ENCODE results near the gene ZNF318. TPM values are rescaled to one million over a fixed set of nuclear protein-coding genes. Genes with fewer than 3 reads are reported as not detected.

ZNF318 gene
- total and polyA plus RNA-seq, 2 donors (not counting 1 experiment from before 2014, with no cell fraction given) = 79.7 to 91.8 TPM

- ATAC-seq (ENCODE audit: low read depth) = no peak
- Histone ChIP-seq H3K79me2 (ENCODE audit: control insufficient read depth, insufficient read depth, low read length) (no peaks in the 10 kb centered on the region), H3K27me3 (replicated peaks in 1 of 4; ENCODE audit: control extremely low read depth in 1 of 4, control insufficient read depth in 3 of 4, insufficient read depth in 4 of 4, low read length in 3 of 4) (peaks cover 0 to 19% (median 1%) of the 10 kb centered on the region in 4 experiments), H3K36me3 (replicated peaks in 1 of 2; ENCODE audit: control extremely low read depth in 1 of 2, control insufficient read depth in 1 of 2, extremely low read depth in 1 of 2, insufficient read depth in 2 of 2, low read length in 1 of 2) (no peaks in the 10 kb centered on the region), H3K9ac (ENCODE audit: low read length) (no peak overlapping the region), H3K4me2 (replicated peaks; ENCODE audit: low read depth, low read length, poor library complexity, severe bottlenecking) (no peak overlapping the region), H3K27ac (ENCODE audit: low read length in 2 of 2) (no peak overlapping the region), H3K9me3 (ENCODE audit: control extremely low read depth in 1 of 3, control insufficient read depth in 2 of 3, insufficient read depth in 1 of 3, low read length in 2 of 3) (no peaks in the 10 kb centered on the region), H4K20me1 (ENCODE audit: control insufficient read depth, insufficient read depth, low read length, poor library complexity, severe bottlenecking) (no peaks in the 10 kb centered on the region), H3K4me1 (ENCODE audit: control insufficient read depth in 2 of 2, insufficient read depth in 2 of 2, low read length in 2 of 2) (no peaks in the 10 kb centered on the region), H3K4me3 (ENCODE audit: control extremely low read depth in 1 of 5, extremely low read depth in 1 of 5, insufficient read depth in 1 of 5, low read depth in 2 of 5, low read length in 4 of 5) (no peak overlapping the region), H2AFZ (ENCODE audit: insufficient read depth, low read depth, low read length, poor library complexity, severe bottlenecking) (no peak overlapping the region)
- POLR2A ChIA-PET = no interaction called here
- 86% methylated on average over 17 of the region's 18 CpGs for whole genome bisulfite sequencing (ENCODE audit: insufficient coverage)
- Mint-ChIP-seq H3K9me3 (ENCODE audit: insufficient read depth) (no peaks in the 10 kb centered on the region), H3K27me3 (peaks cover 14% of the 10 kb centered on the region), H3K27ac (no peak overlapping the region), H3K4me3 (no peak overlapping the region), H3K4me1 (peaks cover 4% of the 10 kb centered on the region)
- CTCF ChIA-PET = interaction anchor here (3.6 kb wide), 1 partner anchor 8 kb away, joined by 19 read pairs; the partner anchor contains the start of gene CRIP3
- intact Hi-C loops (cut with micrococcal nuclease) = no loop called here
- no peak for TF ChIP-seq EZH2 (IDR thresholded peaks at IDR 0.05; ENCODE audit: borderline replicate concordance, insufficient read depth, low read depth, low read length, poor library complexity, severe bottlenecking)
- TF ChIP-seq, protein P1, sequence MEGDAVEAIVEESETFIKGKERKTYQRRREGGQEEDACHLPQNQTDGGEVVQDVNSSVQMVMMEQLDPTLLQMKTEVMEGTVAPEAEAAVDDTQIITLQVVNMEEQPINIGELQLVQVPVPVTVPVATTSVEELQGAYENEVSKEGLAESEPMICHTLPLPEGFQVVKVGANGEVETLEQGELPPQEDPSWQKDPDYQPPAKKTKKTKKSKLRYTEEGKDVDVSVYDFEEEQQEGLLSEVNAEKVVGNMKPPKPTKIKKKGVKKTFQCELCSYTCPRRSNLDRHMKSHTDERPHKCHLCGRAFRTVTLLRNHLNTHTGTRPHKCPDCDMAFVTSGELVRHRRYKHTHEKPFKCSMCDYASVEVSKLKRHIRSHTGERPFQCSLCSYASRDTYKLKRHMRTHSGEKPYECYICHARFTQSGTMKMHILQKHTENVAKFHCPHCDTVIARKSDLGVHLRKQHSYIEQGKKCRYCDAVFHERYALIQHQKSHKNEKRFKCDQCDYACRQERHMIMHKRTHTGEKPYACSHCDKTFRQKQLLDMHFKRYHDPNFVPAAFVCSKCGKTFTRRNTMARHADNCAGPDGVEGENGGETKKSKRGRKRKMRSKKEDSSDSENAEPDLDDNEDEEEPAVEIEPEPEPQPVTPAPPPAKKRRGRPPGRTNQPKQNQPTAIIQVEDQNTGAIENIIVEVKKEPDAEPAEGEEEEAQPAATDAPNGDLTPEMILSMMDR (IDR thresholded peaks at IDR 0.05) = no peak
- DNase-seq = no peak
Measured at GRCh38 chr6:43299338-43300293, 69.8 kb downstream of the ZNF318 start.

Data from B cell (primary cell).